Activated naive CD8-positive, alpha-beta T cell treated with anti-CD3 and anti-CD28 coated beads for 36 hours (primary cell): Measurements from ENCODE around the gene MAGT1. TPM values are rescaled to one million over a fixed set of nuclear protein-coding genes. Genes with fewer than 3 reads are reported as not detected.
A peak's percentile ranks its signal among the peaks of the same experiment; 100 is the strongest.
"Not testable (repeated sequence)": the region's sequence is repeated elsewhere in the genome, so short reads cannot be mapped to it uniquely, and the experiment has no call there.

ENCODE experiments used
- DNase-seq: peaks from one replicate; pipeline ENCODE4 v3.0.0; 2021
- H3K27ac Mint-ChIP-seq: one replicate; pipeline ENCODE4 v1.8.0; 2022; ENCODE audit warnings: mild to moderate bottlenecking, moderate library complexity, mixed read lengths
- H3K27me3 Mint-ChIP-seq: one replicate; pipeline ENCODE4 v1.8.0; 2022; ENCODE audit warnings: mild to moderate bottlenecking, mixed read lengths
- H3K36me3 Mint-ChIP-seq: one replicate; pipeline ENCODE4 v1.8.0; 2021; ENCODE audit warnings: mild to moderate bottlenecking, mixed read lengths
- H3K4me1 Mint-ChIP-seq: one replicate; pipeline ENCODE4 v1.8.0; 2021; ENCODE audit warnings: mixed read lengths
- H3K4me3 Mint-ChIP-seq: one replicate; pipeline ENCODE4 v1.8.0; 2022; ENCODE audit warnings: mild to moderate bottlenecking, moderate library complexity, mixed read lengths
- H3K9me3 Mint-ChIP-seq: one replicate; pipeline ENCODE4 v1.8.0; 2022; ENCODE audit warnings: mixed read lengths
- total RNA-seq, 2 experiments: library from RNA; stranded (reverse); gene quantifications; one replicate each; pipeline ENCODE4 v1.2.3, GENCODE V29; 2021

Gene MAGT1
- total RNA-seq, 2 experiments from 2014 or later, result 37.5 to 41.3 TPM

DNA sequence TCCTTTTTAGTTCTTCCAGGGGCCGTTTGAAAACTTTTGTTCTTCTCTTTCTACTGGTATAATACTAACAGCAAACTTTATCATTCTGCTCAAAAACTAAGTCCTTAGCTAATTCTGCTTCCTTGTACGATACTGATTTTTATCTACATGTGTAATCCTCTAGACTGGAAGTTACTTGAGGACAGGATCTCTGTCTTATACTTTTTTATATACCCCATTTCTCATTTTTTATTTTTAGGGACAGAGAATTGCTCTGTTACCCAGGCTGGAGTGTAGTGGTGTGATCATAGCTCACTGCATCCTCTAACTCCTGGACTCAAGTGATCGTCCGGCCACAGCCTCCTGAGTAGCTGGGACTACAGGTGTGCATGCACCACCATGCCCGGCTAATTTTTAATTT is 6.3 kb upstream of the MAGT1 start:
- DNase-seq, result no peak
- Mint-ChIP-seq H3K4me3 (peak overlapping the region; percentile 96), H3K27me3 (no peaks in the 10 kb centered on the region), H3K9me3 (no peaks in the 10 kb centered on the region), H3K27ac (peak overlapping the region; percentile 46), H3K4me1 (peaks cover 10% of the 10 kb centered on the region), H3K36me3 (peaks cover 25% of the 10 kb centered on the region)

DNA sequence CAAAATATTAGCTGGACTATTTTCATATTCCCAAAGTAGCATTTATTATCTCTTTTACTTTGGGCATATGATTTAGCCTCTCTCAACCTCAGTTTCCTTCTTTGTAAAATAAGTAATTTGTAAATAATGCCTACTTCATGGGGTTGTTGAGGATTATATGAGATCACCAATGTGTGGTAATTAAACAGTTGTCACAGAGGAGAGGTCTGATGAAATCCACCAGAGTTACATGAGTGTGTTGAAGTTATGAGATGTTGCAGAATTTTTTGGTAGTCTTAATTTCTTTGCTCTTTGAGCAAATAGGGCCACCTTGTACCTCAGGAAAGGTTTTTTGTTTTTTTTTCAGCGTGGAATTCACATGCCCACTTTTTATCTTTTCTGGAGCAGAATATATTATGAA is 5.5 kb upstream of the MAGT1 start:
- no peak for DNase-seq
- Mint-ChIP-seq H3K27me3 (no peaks in the 10 kb centered on the region), H3K36me3 (peaks cover 25% of the 10 kb centered on the region), H3K9me3 (no peaks in the 10 kb centered on the region), H3K4me3 (peak overlapping the region; percentile 96), H3K4me1 (peaks cover 10% of the 10 kb centered on the region), H3K27ac (peak overlapping the region; percentile 97)

DNA sequence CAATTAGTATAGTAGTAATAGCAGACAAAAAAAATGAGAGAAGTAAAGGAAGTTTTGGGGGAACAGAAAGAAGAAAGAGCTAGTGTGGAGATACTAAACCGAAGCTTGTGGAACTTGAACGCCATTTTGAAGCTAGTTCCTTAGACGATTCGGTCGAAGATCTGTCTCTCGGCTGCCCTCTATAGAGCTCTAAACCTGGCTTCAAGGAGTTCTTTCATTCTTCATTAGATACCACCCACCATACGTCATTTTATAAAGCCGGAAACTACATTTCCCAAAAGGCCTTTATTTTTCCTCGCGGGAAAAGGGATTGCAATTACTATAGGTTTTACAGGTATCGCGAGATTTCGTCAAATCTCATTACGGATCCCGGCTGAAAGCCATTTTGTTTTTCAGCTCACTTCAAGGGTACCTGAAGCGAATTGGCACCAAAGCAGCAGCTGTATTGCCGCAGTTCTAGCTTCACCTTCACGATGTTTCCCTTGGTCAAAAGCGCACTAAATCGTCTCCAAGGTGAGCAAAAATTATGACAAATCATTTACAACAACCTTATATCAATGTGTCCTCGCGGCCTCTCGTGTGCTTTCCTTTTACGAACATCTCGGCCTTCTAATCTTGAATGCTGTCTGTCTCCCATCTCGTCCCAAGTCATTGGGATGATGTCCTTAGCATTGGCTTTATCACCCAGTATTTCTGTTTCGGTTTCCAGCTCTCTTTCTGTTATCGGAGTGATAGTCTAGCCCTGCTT is 4.0 kb upstream of the MAGT1 start, which contains the start of gene COX7B:
Gene COX7B (plus strand): TSS at position 388 of the 748 bp plus-strand sequence. CDS start 86 bp downstream, at position 474.
- Mint-ChIP-seq H3K4me1 (peaks cover 10% of the 10 kb centered on the region), H3K36me3 (peaks cover 25% of the 10 kb centered on the region), H3K27me3 (no peaks in the 10 kb centered on the region), H3K4me3 (peak within 1 kb of the TSS; percentile 96), H3K9me3 (no peaks in the 10 kb centered on the region), H3K27ac (peak within 1 kb of the TSS; percentile 97)
- DNase-seq, result peak; percentile 53

DNA sequence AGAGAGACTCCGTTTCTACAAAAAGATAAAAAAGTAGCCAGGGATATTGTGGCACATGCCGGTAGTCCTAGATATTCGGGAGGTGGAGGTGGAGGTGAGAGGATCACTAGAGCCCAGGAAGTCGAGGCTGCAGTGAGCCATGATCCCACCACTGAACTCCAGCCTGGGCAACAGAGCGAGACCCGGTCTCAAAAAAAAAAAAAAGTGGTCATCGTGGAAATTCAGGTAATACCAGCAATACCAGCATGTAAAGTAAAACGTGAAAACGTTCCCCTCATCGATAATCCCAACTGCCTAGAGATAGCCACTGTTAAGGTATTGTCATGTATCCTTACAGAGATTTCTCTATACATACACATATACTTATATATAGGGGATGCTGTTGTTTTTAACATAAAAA is 1.5 kb downstream of the MAGT1 start:
- Mint-ChIP-seq H3K4me1 (peaks cover 17% of the 10 kb centered on the region), H3K27me3 (no peaks in the 10 kb centered on the region), H3K27ac (no peak overlapping the region), H3K4me3 (peak overlapping the region; percentile 50), H3K9me3 (no peaks in the 10 kb centered on the region), H3K36me3 (peaks cover 12% of the 10 kb centered on the region)
- no peak for DNase-seq

DNA sequence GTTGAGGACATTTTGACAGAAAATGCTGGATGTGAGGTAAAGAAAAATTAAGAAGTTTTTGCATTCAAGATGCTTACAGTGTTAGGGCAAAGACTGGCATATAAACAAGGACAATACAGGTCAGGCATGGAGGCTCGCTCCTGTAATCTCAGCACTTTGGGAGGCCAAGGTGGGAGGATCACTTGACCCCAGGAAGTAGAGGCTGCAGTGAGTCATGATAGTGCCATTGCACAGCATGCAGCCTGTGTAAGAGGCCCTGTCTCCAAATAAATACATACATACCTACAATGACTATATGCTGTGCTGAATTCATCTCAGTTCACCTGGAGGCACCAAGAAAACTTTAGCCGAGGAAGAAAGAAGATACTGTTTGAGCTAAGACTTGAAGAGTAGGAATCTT is 2.3 kb downstream of the MAGT1 start:
- Mint-ChIP-seq H3K4me3 (peak overlapping the region; percentile 50), H3K9me3 (no peaks in the 10 kb centered on the region), H3K4me1 (peaks cover 17% of the 10 kb centered on the region), H3K27ac (no peak overlapping the region), H3K27me3 (no peaks in the 10 kb centered on the region), H3K36me3 (peaks cover 12% of the 10 kb centered on the region)
- DNase-seq, result no peak

DNA sequence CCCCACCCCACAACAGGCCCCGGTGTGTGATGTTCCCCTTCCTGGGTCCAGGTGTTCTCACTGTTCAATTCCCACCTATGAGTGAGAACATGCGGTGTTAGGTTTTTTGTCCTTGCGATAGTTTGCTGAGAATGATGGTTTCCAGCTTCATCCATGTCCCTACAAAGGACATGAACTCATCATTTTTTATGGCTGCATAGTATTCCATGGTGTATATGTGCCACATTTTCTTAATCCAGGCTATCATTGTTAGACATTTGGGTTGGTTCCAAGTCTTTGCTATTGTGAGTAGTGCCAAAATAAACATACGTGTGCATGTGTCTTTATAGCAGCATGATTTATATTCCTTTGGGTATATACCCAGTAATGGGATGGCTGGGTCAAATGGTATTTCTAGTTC is 13.8 kb downstream of the MAGT1 start:
- H3K36me3 Mint-ChIP-seq, H3K4me3 Mint-ChIP-seq, DNase-seq, H3K4me1 Mint-ChIP-seq, H3K27me3 Mint-ChIP-seq, H3K9me3 Mint-ChIP-seq, H3K27ac Mint-ChIP-seq: not testable (repeated sequence)

DNA sequence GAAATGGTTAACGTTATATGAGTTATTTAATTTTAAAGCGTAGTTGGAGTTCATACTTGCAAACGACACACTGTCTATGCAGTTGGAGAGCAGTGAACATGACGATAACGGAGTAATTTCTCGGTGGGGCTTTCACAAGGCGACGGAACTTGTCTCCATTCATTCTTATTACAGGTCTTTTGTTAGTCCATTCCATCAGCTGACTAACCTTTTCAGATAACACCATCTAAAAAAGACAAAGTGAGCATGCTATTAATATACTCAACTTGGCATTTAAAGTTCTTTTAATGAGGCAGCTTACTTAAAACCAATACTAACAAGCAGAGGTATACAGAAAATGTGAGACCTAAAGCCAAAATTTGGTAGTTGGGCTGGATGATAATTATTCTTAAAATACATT is 19.9 kb downstream of the MAGT1 start:
- H3K9me3 Mint-ChIP-seq, result no peaks in the 10 kb centered on the region
- no peak for DNase-seq
- H3K27me3 Mint-ChIP-seq, result no peaks in the 10 kb centered on the region
- H3K27ac Mint-ChIP-seq, result no peak overlapping the region
- no peak overlapping the region for H3K4me3 Mint-ChIP-seq
- peaks cover 8% of the 10 kb centered on the region for H3K36me3 Mint-ChIP-seq
- H3K4me1 Mint-ChIP-seq, result peaks cover 3% of the 10 kb centered on the region

DNA sequence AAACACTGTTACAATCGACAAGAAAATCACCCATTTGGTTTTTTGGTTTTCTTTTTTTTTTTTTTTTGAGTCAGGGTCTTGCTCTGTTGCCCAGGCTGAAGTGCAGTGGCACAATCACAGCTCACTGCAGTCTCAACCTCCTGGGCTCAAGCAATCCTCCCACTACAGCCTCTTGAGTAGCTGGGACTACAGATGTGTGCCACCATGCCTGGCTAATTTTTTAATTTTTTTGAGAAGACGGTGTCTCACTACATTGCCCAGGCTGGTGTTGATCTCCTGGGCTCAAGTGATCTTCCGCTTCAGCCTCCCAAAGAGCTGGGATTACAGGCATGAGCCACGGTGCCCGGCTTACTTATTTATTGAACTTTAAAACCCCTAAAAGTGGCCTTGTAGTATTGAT is 63.7 kb downstream of the MAGT1 start:
- H3K9me3 Mint-ChIP-seq, H3K27ac Mint-ChIP-seq, H3K27me3 Mint-ChIP-seq, H3K4me3 Mint-ChIP-seq, H3K4me1 Mint-ChIP-seq, DNase-seq: not testable (repeated sequence)
- H3K36me3 Mint-ChIP-seq, result peaks cover 22% of the 10 kb centered on the region

DNA sequence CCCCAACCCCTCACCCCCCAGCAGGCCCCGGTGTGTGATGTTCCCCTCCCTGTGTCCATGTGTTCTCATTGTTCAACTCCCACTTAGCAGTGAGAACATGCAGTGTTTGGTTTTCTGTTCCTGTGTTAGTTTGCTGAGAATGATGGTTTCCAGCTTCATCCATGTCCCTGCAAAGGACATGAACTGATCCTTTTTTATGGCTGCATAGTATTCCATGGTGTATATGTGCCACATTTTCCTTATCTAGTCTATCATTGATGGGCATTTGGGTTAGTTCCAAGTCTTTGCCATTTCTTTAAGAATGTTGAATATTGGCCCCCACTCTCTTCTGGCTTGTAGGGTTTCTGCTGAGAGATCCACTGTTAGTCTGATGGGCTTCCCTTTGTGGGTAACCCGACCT is 73.2 kb downstream of the MAGT1 start:
- H3K36me3 Mint-ChIP-seq, result peaks cover 36% of the 10 kb centered on the region

DNA sequence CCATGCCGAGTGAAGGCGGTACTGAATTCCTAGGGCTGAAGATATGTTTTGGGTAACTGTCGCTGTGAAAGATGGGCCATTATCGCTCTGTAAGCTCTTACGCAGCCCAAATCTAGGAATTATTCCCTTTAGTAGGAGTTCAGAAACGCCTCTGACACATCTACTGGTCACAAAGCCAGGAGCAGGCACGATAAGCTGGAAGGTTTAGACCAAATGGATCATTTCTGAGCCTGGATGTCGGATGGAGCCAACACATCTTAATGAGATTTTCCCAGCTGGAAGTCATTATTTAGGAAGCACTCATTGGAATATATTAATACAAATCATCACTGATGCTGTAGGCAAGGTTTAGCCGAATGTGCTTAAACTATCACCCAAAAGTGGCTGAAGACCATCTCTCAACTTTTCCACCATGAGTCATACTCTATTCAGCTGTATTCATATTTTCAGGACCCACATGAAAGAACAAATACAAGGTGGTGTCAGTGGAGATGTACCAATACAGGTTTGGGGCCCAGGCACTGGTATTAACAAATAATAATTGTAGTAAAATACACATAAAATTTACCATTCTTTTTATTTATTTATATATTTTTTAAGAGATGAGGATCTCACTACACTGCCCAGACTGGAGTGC is 75.0 kb downstream of the MAGT1 start:
- Mint-ChIP-seq H3K36me3 (peaks cover 28% of the 10 kb centered on the region), H3K4me3 (no peak overlapping the region), H3K9me3 (peaks cover 11% of the 10 kb centered on the region), H3K4me1 (peaks cover 6% of the 10 kb centered on the region), H3K27ac (no peak overlapping the region), H3K27me3 (no peaks in the 10 kb centered on the region)
- DNase-seq, result no peak

More for the DNA sequence above, 73.2 kb downstream of the MAGT1 start:
- peaks cover 12% of the 10 kb centered on the region for H3K9me3 Mint-ChIP-seq
- not testable (repeated sequence) for DNase-seq, H3K4me3 Mint-ChIP-seq, H3K27me3 Mint-ChIP-seq, H3K4me1 Mint-ChIP-seq, H3K27ac Mint-ChIP-seq

DNA sequence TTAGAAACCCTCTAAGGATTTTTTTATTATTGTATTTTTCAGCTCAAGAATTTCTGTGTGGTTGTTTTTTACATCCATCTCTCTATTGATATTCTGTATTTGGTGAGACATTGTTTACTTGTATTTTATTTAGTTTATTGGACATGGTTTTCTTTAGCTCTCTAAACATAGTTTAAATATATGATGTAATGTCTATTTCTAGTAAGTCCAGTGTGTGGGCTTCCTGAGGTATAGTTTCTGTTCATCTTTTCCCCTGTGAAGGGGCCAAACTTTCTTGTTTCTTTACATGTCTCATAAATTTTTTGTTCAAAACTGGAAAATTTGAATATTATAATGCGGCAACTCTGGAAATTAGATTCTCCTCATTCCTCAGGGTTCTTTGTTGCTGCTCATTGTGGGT is 81.0 kb downstream of the MAGT1 start:
- no peak for DNase-seq
- Mint-ChIP-seq H3K4me3 (no peak overlapping the region), H3K27ac (no peak overlapping the region), H3K27me3 (no peaks in the 10 kb centered on the region), H3K4me1 (no peaks in the 10 kb centered on the region), H3K9me3 (peaks cover 1% of the 10 kb centered on the region), H3K36me3 (no peaks in the 10 kb centered on the region)

DNA sequence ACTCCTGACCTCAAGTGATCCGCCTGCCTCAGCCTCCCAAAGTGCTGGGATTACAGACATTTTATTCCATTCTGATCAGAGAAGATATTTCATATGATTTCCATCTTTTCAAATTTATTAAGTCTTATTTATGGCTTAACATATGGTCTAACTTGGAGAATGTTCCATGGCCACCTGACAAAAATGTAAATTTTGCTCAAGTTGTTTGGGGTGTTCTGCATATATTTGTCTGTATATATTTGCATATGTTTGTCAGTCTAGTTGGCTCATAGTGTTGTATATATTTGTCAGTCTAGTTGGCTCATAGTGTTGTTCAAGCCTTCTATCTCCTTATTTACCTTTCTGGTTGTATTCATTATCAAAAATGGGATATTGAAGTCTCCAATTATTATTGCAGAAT is 93.0 kb downstream of the MAGT1 start:
- no peak overlapping the region for H3K27ac Mint-ChIP-seq
- H3K36me3 Mint-ChIP-seq, result peaks cover 2% of the 10 kb centered on the region
- H3K9me3 Mint-ChIP-seq, result no peaks in the 10 kb centered on the region
- H3K4me1 Mint-ChIP-seq, result no peaks in the 10 kb centered on the region
- DNase-seq, result no peak
- no peak overlapping the region for H3K4me3 Mint-ChIP-seq
- H3K27me3 Mint-ChIP-seq, result no peaks in the 10 kb centered on the region

DNA sequence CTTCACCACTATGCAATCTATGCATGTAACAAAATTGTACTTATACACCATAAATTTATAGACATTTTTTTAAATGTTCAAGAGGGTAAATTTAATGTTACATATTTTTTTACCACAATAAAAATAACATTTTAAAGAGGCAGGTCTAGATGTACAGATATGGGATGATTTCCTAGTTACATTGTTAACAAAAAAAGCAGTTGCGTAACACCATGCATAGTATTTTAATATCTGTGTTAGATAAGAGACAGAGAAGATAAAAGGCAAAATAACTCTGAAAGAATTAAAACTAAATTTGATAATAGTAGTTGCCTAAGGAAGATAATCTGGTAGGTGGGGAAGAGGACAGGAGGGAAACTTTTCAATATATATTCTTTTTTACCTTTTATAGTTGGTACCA is 100.1 kb downstream of the MAGT1 start:
- no peak overlapping the region for H3K27ac Mint-ChIP-seq
- no peaks in the 10 kb centered on the region for H3K36me3 Mint-ChIP-seq
- no peaks in the 10 kb centered on the region for H3K4me1 Mint-ChIP-seq
- no peak overlapping the region for H3K4me3 Mint-ChIP-seq
- DNase-seq, result no peak
- H3K9me3 Mint-ChIP-seq, result no peaks in the 10 kb centered on the region
- no peaks in the 10 kb centered on the region for H3K27me3 Mint-ChIP-seq

DNA sequence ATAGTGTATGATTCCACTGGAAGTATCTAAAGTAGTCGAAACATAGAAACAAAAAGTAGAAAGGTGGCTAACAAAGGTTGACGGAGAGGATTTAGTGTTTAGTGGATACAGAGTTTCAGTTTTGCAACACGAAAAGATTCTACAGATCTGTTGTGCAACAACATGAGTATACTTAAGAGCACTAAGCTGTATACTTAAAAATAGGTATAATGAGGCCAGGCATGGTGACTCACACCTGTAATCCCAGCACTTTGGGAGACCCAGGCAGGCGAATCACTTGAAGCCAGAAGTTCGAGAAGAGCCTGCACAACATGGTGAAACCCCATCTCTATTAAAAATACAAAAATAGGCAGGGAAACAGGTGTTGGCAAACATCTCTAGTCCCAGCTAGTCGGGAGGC is 101.3 kb downstream of the MAGT1 start:
- H3K4me1 Mint-ChIP-seq, result no peaks in the 10 kb centered on the region

DNA sequence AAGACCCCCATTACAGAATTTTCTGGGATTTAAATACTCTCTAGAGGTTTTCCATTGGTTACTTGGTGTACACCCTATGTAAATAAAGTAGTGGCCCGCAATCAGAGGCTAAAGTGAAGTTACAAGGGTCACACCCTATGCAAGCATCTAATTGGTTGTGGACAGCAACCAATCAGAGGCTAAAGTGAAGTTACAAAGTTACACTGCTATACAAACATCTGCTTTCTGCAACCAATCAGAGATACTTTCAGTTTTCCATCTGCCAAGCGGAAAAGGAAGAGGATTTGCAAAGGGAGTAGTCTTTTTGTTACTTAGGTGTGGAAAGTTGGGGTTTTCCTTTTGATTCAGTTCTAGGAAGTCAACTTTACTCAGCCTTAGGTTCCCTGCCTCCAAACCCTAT is 107.2 kb downstream of the MAGT1 start:
- Mint-ChIP-seq H3K4me3 (peak overlapping the region; percentile 71), H3K36me3 (no peaks in the 10 kb centered on the region), H3K4me1 (peaks cover 11% of the 10 kb centered on the region), H3K27ac (peak overlapping the region; percentile 73), H3K27me3 (no peaks in the 10 kb centered on the region), H3K9me3 (no peaks in the 10 kb centered on the region)
- DNase-seq, result peak; percentile 3

More for the DNA sequence above, 101.3 kb downstream of the MAGT1 start:
- no peak overlapping the region for H3K4me3 Mint-ChIP-seq
- H3K27me3 Mint-ChIP-seq, result no peaks in the 10 kb centered on the region
- no peaks in the 10 kb centered on the region for H3K36me3 Mint-ChIP-seq
- no peak for DNase-seq
- H3K9me3 Mint-ChIP-seq, result no peaks in the 10 kb centered on the region
- no peak overlapping the region for H3K27ac Mint-ChIP-seq

DNA sequence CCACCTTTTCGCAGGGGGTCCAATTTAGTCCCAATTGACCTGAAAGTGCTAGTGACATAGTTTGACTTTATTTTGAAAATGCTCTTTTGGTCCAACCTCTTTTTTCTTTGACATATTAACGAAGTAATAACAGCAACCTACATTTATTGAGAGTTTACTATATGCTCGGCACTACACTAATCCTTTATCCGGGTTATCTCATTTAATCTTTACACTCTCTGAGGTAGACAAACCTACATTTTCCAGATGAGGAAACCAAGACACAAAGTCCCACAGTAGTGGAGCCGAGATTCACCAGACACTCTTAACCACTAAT is 108.9 kb downstream of the MAGT1 start:
- Mint-ChIP-seq H3K4me3 (peak overlapping the region; percentile 98), H3K27ac (peak overlapping the region; percentile 100), H3K36me3 (peaks cover 2% of the 10 kb centered on the region), H3K4me1 (peaks cover 18% of the 10 kb centered on the region), H3K27me3 (no peaks in the 10 kb centered on the region), H3K9me3 (no peaks in the 10 kb centered on the region)
- DNase-seq, result no peak
